Activated T-cell treated with anti-CD3 and anti-CD28 coated beads for 4 hours (primary cell): ENCODE measurements around the gene ELK1.
"Not testable (repeated sequence)": the region's sequence is repeated elsewhere in the genome, so short reads cannot be mapped to it uniquely, and the experiment has no call there.

ENCODE experiments used
- DNase-seq: peaks from one replicate; pipeline ENCODE4 v3.0.0-alpha.2; 2020

The ELK1 gene

GRCh38 chrX:47650164-47651042, at the start of gene ELK1:
Gene ELK1, minus strand, starts transcription at chrX:47650563. Its CDS starts 9,122 bp downstream, at chrX:47641441.
- DNase-seq = peak; percentile 76

GRCh38 chrX:47697181-47697580, 46.8 kb upstream of the ELK1 start:
- DNase-seq = no peak

- no peak for DNase-seq
Measured at GRCh38 chrX:47690175-47690574, 39.8 kb upstream of the ELK1 start.

- no peak for DNase-seq
Measured at GRCh38 chrX:47687263-47687662, 36.9 kb upstream of the ELK1 start.

- no peak for DNase-seq
Measured at GRCh38 chrX:47683829-47684205, 33.5 kb upstream of the ELK1 start.

- DNase-seq = no peak
Measured at GRCh38 chrX:47683184-47683828, 32.9 kb upstream of the ELK1 start.

- not testable (repeated sequence) for DNase-seq
Measured at GRCh38 chrX:47675959-47676859, 25.8 kb upstream of the ELK1 start.

GRCh38 chrX:47674776-47675175, 24.4 kb upstream of the ELK1 start:
- no peak for DNase-seq

GRCh38 chrX:47665797-47666196, 15.4 kb upstream of the ELK1 start:
- not testable (repeated sequence) for DNase-seq

GRCh38 chrX:47664737-47665136, 14.4 kb upstream of the ELK1 start:
- no peak for DNase-seq

GRCh38 chrX:47662144-47662657, 11.8 kb upstream of the ELK1 start:
- DNase-seq = no peak

- DNase-seq = no peak
Measured at GRCh38 chrX:47661539-47661938, 11.2 kb upstream of the ELK1 start.

GRCh38 chrX:47659421-47659726, 9.0 kb upstream of the ELK1 start:
- DNase-seq = no peak

GRCh38 chrX:47658684-47659420, 8.5 kb upstream of the ELK1 start, which contains the start of gene UXT:
Gene UXT, minus strand, starts transcription at chrX:47659180. Its CDS starts 253 bp downstream, at chrX:47658927.
- DNase-seq = peak; percentile 85

GRCh38 chrX:47658301-47658683, 7.9 kb upstream of the ELK1 start:
- no peak for DNase-seq

GRCh38 chrX:47651043-47651905, 911 bp upstream of the ELK1 start:
- no peak for DNase-seq

- DNase-seq = no peak
Measured at GRCh38 chrX:47649781-47650163, 591 bp downstream of the ELK1 start.

GRCh38 chrX:47649271-47649670, 1.1 kb downstream of the ELK1 start:
- DNase-seq = no peak

GRCh38 chrX:47648376-47648775, 2.0 kb downstream of the ELK1 start:
- DNase-seq = no peak

GRCh38 chrX:47646636-47647035, 3.7 kb downstream of the ELK1 start:
- DNase-seq = no peak

- no peak for DNase-seq
Measured at GRCh38 chrX:47645530-47645929, 4.8 kb downstream of the ELK1 start.
